ENCODE results near the gene SMARCA4. TPM values are rescaled to one million over a fixed set of nuclear protein-coding genes. Genes with fewer than 3 reads are reported as not detected.
A peak's percentile ranks its signal among the peaks of the same experiment; 100 is the strongest.
"Not testable (repeated sequence)": the region's sequence is repeated elsewhere in the genome, so short reads cannot be mapped to it uniquely, and the experiment has no call there.

Gene SMARCA4
- total RNA-seq, 1 donor from 2014 or later: 238 TPM

- Mint-ChIP-seq H3K9me3 (ENCODE audit: unreplicated experiment) (no peaks in the 10 kb centered on the region), H3K4me3 (ENCODE audit: unreplicated experiment) (peak overlapping the region; percentile 91), H3K27ac (ENCODE audit: unreplicated experiment) (no peak overlapping the region), H3K4me1 (ENCODE audit: unreplicated experiment) (no peaks in the 10 kb centered on the region), H3K27me3 (ENCODE audit: unreplicated experiment) (peaks cover 9% of the 10 kb centered on the region), H3K36me3 (ENCODE audit: low read depth, unreplicated experiment) (peaks cover 5% of the 10 kb centered on the region)
- no peak for DNase-seq (ENCODE audit: low spot score)
- TF ChIP-seq CTCF (IDR thresholded peaks at IDR 0.05; ENCODE audit: unreplicated experiment): no peak
These were observed 31.4 kb upstream of the SMARCA4 start for GRCh38 chr19:10929402-10929794.

GRCh38 chr19:10935371-10936059 is 25.3 kb upstream of the SMARCA4 start:
- Mint-ChIP-seq H3K9me3 (ENCODE audit: unreplicated experiment) (no peaks in the 10 kb centered on the region), H3K27me3 (ENCODE audit: unreplicated experiment) (no peaks in the 10 kb centered on the region), H3K4me3 (ENCODE audit: unreplicated experiment) (no peak overlapping the region), H3K4me1 (ENCODE audit: unreplicated experiment) (no peaks in the 10 kb centered on the region), H3K36me3 (ENCODE audit: low read depth, unreplicated experiment) (no peaks in the 10 kb centered on the region), H3K27ac (ENCODE audit: unreplicated experiment) (no peak overlapping the region)
- no peak for TF ChIP-seq CTCF (IDR thresholded peaks at IDR 0.05; ENCODE audit: unreplicated experiment)
- DNase-seq (ENCODE audit: low spot score): no peak

GRCh38 chr19:10936661-10937084 is 24.2 kb upstream of the SMARCA4 start:
- peaks cover 1% of the 10 kb centered on the region for H3K27me3 Mint-ChIP-seq (ENCODE audit: unreplicated experiment)
- H3K4me1 Mint-ChIP-seq (ENCODE audit: unreplicated experiment): no peaks in the 10 kb centered on the region
- peak; percentile 64 for DNase-seq (ENCODE audit: low spot score)
- no peak overlapping the region for H3K4me3 Mint-ChIP-seq (ENCODE audit: unreplicated experiment)
- no peaks in the 10 kb centered on the region for H3K36me3 Mint-ChIP-seq (ENCODE audit: low read depth, unreplicated experiment)
- no peaks in the 10 kb centered on the region for H3K9me3 Mint-ChIP-seq (ENCODE audit: unreplicated experiment)
- no peak overlapping the region for H3K27ac Mint-ChIP-seq (ENCODE audit: unreplicated experiment)
- TF ChIP-seq CTCF (IDR thresholded peaks at IDR 0.05; ENCODE audit: unreplicated experiment): peak; percentile 57

GRCh38 chr19:10941649-10942048 is 19.2 kb upstream of the SMARCA4 start:
- H3K27ac Mint-ChIP-seq (ENCODE audit: unreplicated experiment); H3K27me3 Mint-ChIP-seq (ENCODE audit: unreplicated experiment); H3K4me3 Mint-ChIP-seq (ENCODE audit: unreplicated experiment); H3K36me3 Mint-ChIP-seq (ENCODE audit: low read depth, unreplicated experiment); DNase-seq (ENCODE audit: low spot score); H3K9me3 Mint-ChIP-seq (ENCODE audit: unreplicated experiment); H3K4me1 Mint-ChIP-seq (ENCODE audit: unreplicated experiment): not testable (repeated sequence)

- not testable (repeated sequence) for H3K36me3 Mint-ChIP-seq (ENCODE audit: low read depth, unreplicated experiment); DNase-seq (ENCODE audit: low spot score)
These were observed 17.4 kb upstream of the SMARCA4 start for GRCh38 chr19:10943412-10943811.

GRCh38 chr19:10945264-10945663 is 15.6 kb upstream of the SMARCA4 start:
- DNase-seq (ENCODE audit: low spot score): no peak
- H3K27me3 Mint-ChIP-seq (ENCODE audit: unreplicated experiment): peaks cover 1% of the 10 kb centered on the region
- H3K36me3 Mint-ChIP-seq (ENCODE audit: low read depth, unreplicated experiment): no peaks in the 10 kb centered on the region
- no peak overlapping the region for H3K4me3 Mint-ChIP-seq (ENCODE audit: unreplicated experiment)
- no peaks in the 10 kb centered on the region for H3K4me1 Mint-ChIP-seq (ENCODE audit: unreplicated experiment)
- no peak for TF ChIP-seq CTCF (IDR thresholded peaks at IDR 0.05; ENCODE audit: unreplicated experiment)
- H3K9me3 Mint-ChIP-seq (ENCODE audit: unreplicated experiment): no peaks in the 10 kb centered on the region
- no peak overlapping the region for H3K27ac Mint-ChIP-seq (ENCODE audit: unreplicated experiment)

More at GRCh38 chr19:10943412-10943811, 17.4 kb upstream of the SMARCA4 start:
- not testable (repeated sequence) for H3K9me3 Mint-ChIP-seq (ENCODE audit: unreplicated experiment); H3K4me1 Mint-ChIP-seq (ENCODE audit: unreplicated experiment); H3K27me3 Mint-ChIP-seq (ENCODE audit: unreplicated experiment); H3K4me3 Mint-ChIP-seq (ENCODE audit: unreplicated experiment); H3K27ac Mint-ChIP-seq (ENCODE audit: unreplicated experiment)
